HG02642 (cell line): ENCODE data around the gene PROCR.
A peak's percentile ranks its signal among the peaks of the same experiment; 100 is the strongest.

Source experiments
- ATAC-seq: cut with Tn5 transposase; IDR thresholded peaks from one replicate; pipeline ENCODE4 v1.9.1; 2021; ENCODE audit warnings: mild to moderate bottlenecking; ENCODE audit not compliant: unreplicated experiment, poor library complexity

PROCR gene

GRCh38 chr20:35171753-35172433 is at the start of gene PROCR:
PROCR (plus strand) TSS chr20:35172072; CDS start chr20:35172155, 83 bp downstream.
- no peak for ATAC-seq

- no peak for ATAC-seq
These were observed 49.0 kb upstream of the PROCR start for GRCh38 chr20:35122756-35123405.

GRCh38 chr20:35125753-35126152 is 46.1 kb upstream of the PROCR start:
- ATAC-seq, result no peak

- ATAC-seq, result no peak
These were observed 42.2 kb upstream of the PROCR start for GRCh38 chr20:35129647-35130069.

- no peak for ATAC-seq
These were observed 39.9 kb upstream of the PROCR start for GRCh38 chr20:35131934-35132333.

GRCh38 chr20:35133031-35133430 is 38.8 kb upstream of the PROCR start:
- ATAC-seq, result no peak

- no peak for ATAC-seq
These were observed 38.1 kb upstream of the PROCR start for GRCh38 chr20:35133735-35134134.

GRCh38 chr20:35134472-35134871 is 37.4 kb upstream of the PROCR start:
- ATAC-seq, result no peak

GRCh38 chr20:35134880-35135279 is 37.0 kb upstream of the PROCR start:
- no peak for ATAC-seq

- ATAC-seq, result no peak
These were observed 35.8 kb upstream of the PROCR start for GRCh38 chr20:35135867-35136586.

GRCh38 chr20:35144694-35145093 is 27.2 kb upstream of the PROCR start:
- ATAC-seq, result no peak

- ATAC-seq, result no peak
These were observed 26.7 kb upstream of the PROCR start for GRCh38 chr20:35145141-35145564.

- ATAC-seq, result peak; percentile 14
These were observed 25.5 kb upstream of the PROCR start for GRCh38 chr20:35146299-35146919.

GRCh38 chr20:35146920-35147574 is 24.8 kb upstream of the PROCR start, which contains the start of gene EDEM2:
EDEM2 (minus strand) TSS chr20:35147336; CDS start chr20:35147258, 78 bp downstream.
- ATAC-seq, result peak; percentile 82

- peak; percentile 29 for ATAC-seq
These were observed 24.2 kb upstream of the PROCR start for GRCh38 chr20:35147575-35148071.

GRCh38 chr20:35150846-35151579 is 20.9 kb upstream of the PROCR start:
- no peak for ATAC-seq

GRCh38 chr20:35151736-35152135 is 20.1 kb upstream of the PROCR start:
- no peak for ATAC-seq

GRCh38 chr20:35155936-35156335 is 15.9 kb upstream of the PROCR start:
- ATAC-seq, result no peak

- ATAC-seq, result no peak
These were observed 14.9 kb upstream of the PROCR start for GRCh38 chr20:35156978-35157377.
